Lower leg skin (tissue), 3 donors: ENCODE measurements around the gene GPR21.

Source experiments
- POLR2A ChIP-seq, 2 donors: fragments of 450-650 bp; IDR thresholded peaks; one replicate each; pipeline ENCODE4 v1.6.1; 2016 to 2017; ENCODE audit warnings: antibody characterized with exemption in 2 of 2, mild to moderate bottlenecking in 1 of 2, moderate library complexity in 1 of 2
- TF ChIP-seq, protein P1 (sequence below), 3 donors: fragments of 450-650 bp; IDR thresholded peaks; one replicate each; pipeline ENCODE4 v1.5.1; 2016; ENCODE audit warnings: antibody characterized with exemption in 3 of 3, mild to moderate bottlenecking in 3 of 3, moderate library complexity in 2 of 3

- TF ChIP-seq, protein P1, sequence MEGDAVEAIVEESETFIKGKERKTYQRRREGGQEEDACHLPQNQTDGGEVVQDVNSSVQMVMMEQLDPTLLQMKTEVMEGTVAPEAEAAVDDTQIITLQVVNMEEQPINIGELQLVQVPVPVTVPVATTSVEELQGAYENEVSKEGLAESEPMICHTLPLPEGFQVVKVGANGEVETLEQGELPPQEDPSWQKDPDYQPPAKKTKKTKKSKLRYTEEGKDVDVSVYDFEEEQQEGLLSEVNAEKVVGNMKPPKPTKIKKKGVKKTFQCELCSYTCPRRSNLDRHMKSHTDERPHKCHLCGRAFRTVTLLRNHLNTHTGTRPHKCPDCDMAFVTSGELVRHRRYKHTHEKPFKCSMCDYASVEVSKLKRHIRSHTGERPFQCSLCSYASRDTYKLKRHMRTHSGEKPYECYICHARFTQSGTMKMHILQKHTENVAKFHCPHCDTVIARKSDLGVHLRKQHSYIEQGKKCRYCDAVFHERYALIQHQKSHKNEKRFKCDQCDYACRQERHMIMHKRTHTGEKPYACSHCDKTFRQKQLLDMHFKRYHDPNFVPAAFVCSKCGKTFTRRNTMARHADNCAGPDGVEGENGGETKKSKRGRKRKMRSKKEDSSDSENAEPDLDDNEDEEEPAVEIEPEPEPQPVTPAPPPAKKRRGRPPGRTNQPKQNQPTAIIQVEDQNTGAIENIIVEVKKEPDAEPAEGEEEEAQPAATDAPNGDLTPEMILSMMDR (IDR thresholded peaks at IDR 0.05): no peak
- TF ChIP-seq POLR2A (IDR thresholded peaks at IDR 0.05): no peak
These were observed 11.1 kb downstream of the GPR21 start for GRCh38 chr9:123044586-123044985.
